ENCODE results near the gene GPBAR1.

GPBAR1 gene

DNA sequence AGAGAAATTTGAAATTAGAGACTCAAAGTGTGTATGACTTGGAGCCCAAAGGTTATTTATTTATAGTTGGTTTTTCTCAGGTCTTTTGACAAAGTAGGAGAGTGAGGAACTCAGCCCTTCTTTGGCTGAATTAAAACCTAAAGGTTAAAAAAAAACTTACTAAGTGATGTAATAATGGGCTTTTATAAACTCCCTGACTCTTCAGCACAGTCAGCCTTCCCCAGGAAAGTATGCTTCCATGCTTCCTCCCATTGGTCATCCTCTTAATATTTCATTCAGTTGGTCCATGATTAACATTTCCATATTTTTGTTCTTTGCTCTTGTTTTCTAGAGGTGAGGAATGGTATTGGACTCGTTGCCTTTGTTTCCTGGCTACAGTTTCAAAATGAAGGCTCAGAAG lies 36.6 kb upstream of the GPBAR1 start:
- ATAC-seq (ENCODE audit: insufficient read depth, low read depth) (no peak), DNase-seq (no peak)
- peaks cover 65% of the 10 kb centered on the region for H3K4me1 ChIP-seq (ENCODE audit: insufficient read depth, low read length)
- peaks cover 79% of the 10 kb centered on the region for H3K79me2 ChIP-seq (ENCODE audit: insufficient read depth, low read length)
- no peak overlapping the region for H2AFZ ChIP-seq (ENCODE audit: low read depth, low read length)
- H3K27me3 ChIP-seq (ENCODE audit: insufficient read depth, low read length, poor library complexity): no peaks in the 10 kb centered on the region
- no peaks in the 10 kb centered on the region for H3K9me3 ChIP-seq (ENCODE audit: insufficient read depth, low read length, severe bottlenecking)
- H3K4me3 ChIP-seq (ENCODE audit: low read depth in 1 of 2, low read length in 2 of 2): no peak overlapping the region
- H3K4me2 ChIP-seq (ENCODE audit: insufficient read depth, low read length): no peak overlapping the region
- H4K20me1 ChIP-seq (ENCODE audit: insufficient read depth, low read length): peaks cover 63% of the 10 kb centered on the region
- TF ChIP-seq CTCF (IDR thresholded peaks at IDR 0.05; ENCODE audit: borderline replicate concordance, extremely low read depth, low read length, poor library complexity, severe bottlenecking): no peak
- no peak for TF ChIP-seq EZH2 (IDR thresholded peaks at IDR 0.05; ENCODE audit: borderline replicate concordance, low read depth, low read length, severe bottlenecking)
- no peak overlapping the region for H3K27ac ChIP-seq (ENCODE audit: low read length)
- H3K36me3 ChIP-seq (ENCODE audit: insufficient read depth, low read length): peaks cover 80% of the 10 kb centered on the region
- no peak overlapping the region for H3K9ac ChIP-seq (ENCODE audit: low read depth, low read length)

GRCh38 chr2:218226903-218227302 lies 33.9 kb upstream of the GPBAR1 start:
- H3K27ac ChIP-seq (ENCODE audit: low read length): no peak overlapping the region
- H3K9me3 ChIP-seq (ENCODE audit: insufficient read depth, low read length, severe bottlenecking): no peaks in the 10 kb centered on the region
- no peak overlapping the region for H3K4me3 ChIP-seq (ENCODE audit: low read depth in 1 of 2, low read length in 2 of 2)
- no peak overlapping the region for H3K9ac ChIP-seq (ENCODE audit: low read depth, low read length)
- TF ChIP-seq CTCF (IDR thresholded peaks at IDR 0.05; ENCODE audit: borderline replicate concordance, extremely low read depth, low read length, poor library complexity, severe bottlenecking) (no peak), EZH2 (IDR thresholded peaks at IDR 0.05; ENCODE audit: borderline replicate concordance, low read depth, low read length, severe bottlenecking) (no peak)
- DNase-seq: no peak
- peaks cover 39% of the 10 kb centered on the region for H4K20me1 ChIP-seq (ENCODE audit: insufficient read depth, low read length)
- H3K27me3 ChIP-seq (ENCODE audit: insufficient read depth, low read length, poor library complexity): no peaks in the 10 kb centered on the region
- peaks cover 68% of the 10 kb centered on the region for H3K79me2 ChIP-seq (ENCODE audit: insufficient read depth, low read length)
- H2AFZ ChIP-seq (ENCODE audit: low read depth, low read length): no peak overlapping the region
- H3K4me1 ChIP-seq (ENCODE audit: insufficient read depth, low read length): peaks cover 56% of the 10 kb centered on the region
- peaks cover 83% of the 10 kb centered on the region for H3K36me3 ChIP-seq (ENCODE audit: insufficient read depth, low read length)
- H3K4me2 ChIP-seq (ENCODE audit: insufficient read depth, low read length): no peak overlapping the region
- ATAC-seq (ENCODE audit: insufficient read depth, low read depth): no peak

- H3K27ac ChIP-seq (ENCODE audit: low read length): peak overlapping the region; percentile 73
- H3K79me2 ChIP-seq (ENCODE audit: insufficient read depth, low read length): peaks cover 54% of the 10 kb centered on the region
- DNase-seq (no peak), ATAC-seq (ENCODE audit: insufficient read depth, low read depth) (0 out of 3 replicates have a peak, but pooled peaks have one; percentile 4)
- H3K27me3 ChIP-seq (ENCODE audit: insufficient read depth, low read length, poor library complexity): no peaks in the 10 kb centered on the region
- no peak overlapping the region for H3K4me3 ChIP-seq (ENCODE audit: low read depth in 1 of 2, low read length in 2 of 2)
- H2AFZ ChIP-seq (ENCODE audit: low read depth, low read length): no peak overlapping the region
- peaks cover 45% of the 10 kb centered on the region for H3K4me1 ChIP-seq (ENCODE audit: insufficient read depth, low read length)
- no peaks in the 10 kb centered on the region for H3K9me3 ChIP-seq (ENCODE audit: insufficient read depth, low read length, severe bottlenecking)
- peaks cover 23% of the 10 kb centered on the region for H4K20me1 ChIP-seq (ENCODE audit: insufficient read depth, low read length)
- peaks cover 88% of the 10 kb centered on the region for H3K36me3 ChIP-seq (ENCODE audit: insufficient read depth, low read length)
- TF ChIP-seq EZH2 (IDR thresholded peaks at IDR 0.05; ENCODE audit: borderline replicate concordance, low read depth, low read length, severe bottlenecking): no peak
- TF ChIP-seq CTCF (IDR thresholded peaks at IDR 0.05; ENCODE audit: borderline replicate concordance, extremely low read depth, low read length, poor library complexity, severe bottlenecking): no peak
- peak overlapping the region; percentile 34; the same call in 1 of the 2 replicates for H3K4me2 ChIP-seq (ENCODE audit: insufficient read depth, low read length)
- H3K9ac ChIP-seq (ENCODE audit: low read depth, low read length): peak overlapping the region; percentile 18; the same call in 1 of the 2 replicates
Measured at GRCh38 chr2:218228366-218229090, 32.3 kb upstream of the GPBAR1 start.

Measured in DND-41 (cell line).